SK-N-MC (cell line): ENCODE measurements around the gene ZNF385B.

Experiments
- DNase-seq: peaks from one replicate; pipeline ENCODE4 v3.0.0-alpha.2; 2011; ENCODE audit warnings: low read depth, low spot score
- H3K27ac ChIP-seq: fragments of 200-600 bp; sonication (generic); 2 replicates; pipeline ENCODE4 v1.5.1; 2016; ENCODE audit warnings: mixed run types
- H3K36me3 ChIP-seq: fragments of 200-600 bp; sonication (generic); 2 replicates; pipeline ENCODE4 v1.6.1; 2017; ENCODE audit warnings: antibody characterized with exemption, low read length, mixed read lengths; ENCODE audit not compliant: insufficient read depth
- H3K4me3 ChIP-seq: fragments of 200-600 bp; sonication (generic); 2 replicates; pipeline ENCODE4 v1.5.1; 2016
- H3K9ac ChIP-seq: fragments of 200-600 bp; sonication (generic); 2 replicates; pipeline ENCODE4 v1.8.0; 2017; ENCODE audit warnings: mixed run types, mixed read lengths; ENCODE audit not compliant: insufficient read length
- H3K9me3 ChIP-seq: fragments of 200-600 bp; sonication (generic); 2 replicates; pipeline ENCODE4 v1.6.1; 2017; ENCODE audit warnings: low read depth, mild to moderate bottlenecking, antibody characterized with exemption, low read length, moderate library complexity, mixed read lengths
- EZH2 ChIP-seq: fragments of 200-600 bp; sonication (generic); IDR thresholded peaks from one replicate; pipeline ENCODE4 v1.6.1; 2017; ENCODE audit warnings: antibody characterized with exemption
- FOXP2 ChIP-seq: optimal IDR thresholded peaks from 2 replicates; pipeline ENCODE3; 2011; ENCODE audit warnings: mild to moderate bottlenecking, moderate library complexity; ENCODE audit not compliant: insufficient read depth; ENCODE audit errors: extremely low read length, control extremely low read depth
- POLR2AphosphoS5 ChIP-seq: IDR thresholded peaks from 2 replicates; pipeline ENCODE4 v1.6.1; 2012; ENCODE audit warnings: mild to moderate bottlenecking, low read depth, low read length, borderline replicate concordance

The ZNF385B gene

GRCh38 chr2:179538406-179539123 lies 322.8 kb downstream of the ZNF385B start:
- Histone ChIP-seq H3K9ac (no peak overlapping the region), H3K9me3 (no peaks in the 10 kb centered on the region), H3K36me3 (no peaks in the 10 kb centered on the region), H3K4me3 (no peak overlapping the region), H3K27ac (no peak overlapping the region)
- TF ChIP-seq FOXP2 (no peak), EZH2 (no peak), POLR2AphosphoS5 (no peak)
- DNase-seq: no peak

- H3K27ac ChIP-seq: no peak overlapping the region
- no peak for TF ChIP-seq POLR2AphosphoS5
- TF ChIP-seq EZH2: no peak
- no peak for TF ChIP-seq FOXP2
- H3K4me3 ChIP-seq: no peak overlapping the region
- H3K9ac ChIP-seq: no peak overlapping the region
- no peak for DNase-seq
- H3K36me3 ChIP-seq: no peaks in the 10 kb centered on the region
- H3K9me3 ChIP-seq: no peaks in the 10 kb centered on the region
Observed at GRCh38 chr2:179536185-179536584, 325.2 kb downstream of the ZNF385B start.

GRCh38 chr2:179533875-179534274 lies 327.5 kb downstream of the ZNF385B start:
- no peak overlapping the region for H3K4me3 ChIP-seq
- TF ChIP-seq POLR2AphosphoS5: no peak
- TF ChIP-seq EZH2: no peak
- TF ChIP-seq FOXP2: no peak
- H3K36me3 ChIP-seq: no peaks in the 10 kb centered on the region
- no peaks in the 10 kb centered on the region for H3K9me3 ChIP-seq
- no peak overlapping the region for H3K9ac ChIP-seq
- no peak for DNase-seq
- no peak overlapping the region for H3K27ac ChIP-seq

GRCh38 chr2:179532863-179533278 lies 328.5 kb downstream of the ZNF385B start:
- Histone ChIP-seq H3K27ac (no peak overlapping the region), H3K9ac (no peak overlapping the region), H3K9me3 (no peaks in the 10 kb centered on the region), H3K36me3 (no peaks in the 10 kb centered on the region), H3K4me3 (no peak overlapping the region)
- TF ChIP-seq EZH2 (no peak), FOXP2 (no peak), POLR2AphosphoS5 (no peak)
- DNase-seq: no peak

- Histone ChIP-seq H3K36me3 (no peaks in the 10 kb centered on the region), H3K4me3 (no peak overlapping the region), H3K9ac (no peak overlapping the region), H3K9me3 (no peaks in the 10 kb centered on the region), H3K27ac (no peak overlapping the region)
- DNase-seq: no peak
- TF ChIP-seq FOXP2: no peak
- no peak for TF ChIP-seq POLR2AphosphoS5
- no peak for TF ChIP-seq EZH2
Observed at GRCh38 chr2:179528576-179529069, 332.8 kb downstream of the ZNF385B start.

GRCh38 chr2:179525340-179525739 lies 336.1 kb downstream of the ZNF385B start:
- Histone ChIP-seq H3K9me3 (no peaks in the 10 kb centered on the region), H3K27ac (no peak overlapping the region), H3K9ac (no peak overlapping the region), H3K4me3 (no peak overlapping the region), H3K36me3 (no peaks in the 10 kb centered on the region)
- DNase-seq: no peak
- no peak for TF ChIP-seq EZH2
- TF ChIP-seq FOXP2: no peak
- no peak for TF ChIP-seq POLR2AphosphoS5

GRCh38 chr2:179524809-179525339 lies 336.5 kb downstream of the ZNF385B start:
- no peak overlapping the region for H3K9ac ChIP-seq
- no peak overlapping the region for H3K4me3 ChIP-seq
- no peaks in the 10 kb centered on the region for H3K36me3 ChIP-seq
- no peak overlapping the region for H3K27ac ChIP-seq
- H3K9me3 ChIP-seq: no peaks in the 10 kb centered on the region
- TF ChIP-seq FOXP2 (no peak), POLR2AphosphoS5 (no peak), EZH2 (no peak)
- no peak for DNase-seq

- TF ChIP-seq FOXP2 (no peak), POLR2AphosphoS5 (no peak), EZH2 (no peak)
- Histone ChIP-seq H3K27ac (no peak overlapping the region), H3K36me3 (no peaks in the 10 kb centered on the region), H3K9ac (no peak overlapping the region), H3K9me3 (no peaks in the 10 kb centered on the region), H3K4me3 (no peak overlapping the region)
- DNase-seq: no peak
Observed at GRCh38 chr2:179521944-179522343, 339.5 kb downstream of the ZNF385B start.
